HUES6 (cell line): Measurements from ENCODE around the gene SLC35E1.

Source experiments
- H3K27ac ChIP-seq: 2 replicates; pipeline ENCODE4 v1.7.0; 2013; ENCODE audit warnings: low read depth, mild to moderate bottlenecking, low read length, inconsistent platforms
- H3K27me3 ChIP-seq: 2 replicates; pipeline ENCODE4 v1.6.1; 2013; ENCODE audit warnings: low read length; ENCODE audit not compliant: control insufficient read depth, insufficient read depth
- H3K36me3 ChIP-seq: 2 replicates; pipeline ENCODE4 v1.6.1; 2013; ENCODE audit warnings: low read length; ENCODE audit not compliant: control insufficient read depth, insufficient read depth
- H3K4me1 ChIP-seq: 2 replicates; pipeline ENCODE4 v1.6.1; 2013; ENCODE audit warnings: low read length; ENCODE audit not compliant: control insufficient read depth, insufficient read depth
- H3K4me3 ChIP-seq: 2 replicates; pipeline ENCODE4 v1.5.1; 2013; ENCODE audit warnings: low read depth, low read length
- H3K9ac ChIP-seq: one replicate; pipeline ENCODE4 v1.6.1; 2013; ENCODE audit warnings: mild to moderate bottlenecking, low read length
- H3K9me3 ChIP-seq: 2 replicates; pipeline ENCODE4 v1.6.1; 2013; ENCODE audit warnings: low read depth, low read length; ENCODE audit not compliant: control insufficient read depth, insufficient read depth

The SLC35E1 gene

GRCh38 chr19:16527971-16528521 is 44.2 kb downstream of the SLC35E1 start:
- peaks cover 100% of the 10 kb centered on the region for H3K36me3 ChIP-seq
- H3K4me1 ChIP-seq: no peaks in the 10 kb centered on the region
- no peak overlapping the region for H3K9ac ChIP-seq
- H3K27me3 ChIP-seq: no peaks in the 10 kb centered on the region
- H3K9me3 ChIP-seq: no peaks in the 10 kb centered on the region
- H3K27ac ChIP-seq: no peak overlapping the region
- no peak overlapping the region for H3K4me3 ChIP-seq

GRCh38 chr19:16527334-16527935 is 44.8 kb downstream of the SLC35E1 start:
- Histone ChIP-seq H3K36me3 (peaks cover 100% of the 10 kb centered on the region), H3K4me3 (no peak overlapping the region), H3K9me3 (no peaks in the 10 kb centered on the region), H3K9ac (no peak overlapping the region), H3K27me3 (no peaks in the 10 kb centered on the region), H3K27ac (no peak overlapping the region), H3K4me1 (no peaks in the 10 kb centered on the region)

- Histone ChIP-seq H3K27me3 (no peaks in the 10 kb centered on the region), H3K4me1 (no peaks in the 10 kb centered on the region), H3K9me3 (no peaks in the 10 kb centered on the region), H3K4me3 (no peak overlapping the region), H3K9ac (no peak overlapping the region), H3K27ac (no peak overlapping the region), H3K36me3 (peaks cover 97% of the 10 kb centered on the region)
Measured at GRCh38 chr19:16525751-16526481, 46.3 kb downstream of the SLC35E1 start.

GRCh38 chr19:16524991-16525734 is 47.1 kb downstream of the SLC35E1 start:
- Histone ChIP-seq H3K9me3 (no peaks in the 10 kb centered on the region), H3K4me3 (no peak overlapping the region), H3K4me1 (no peaks in the 10 kb centered on the region), H3K27ac (no peak overlapping the region), H3K36me3 (peaks cover 97% of the 10 kb centered on the region), H3K27me3 (no peaks in the 10 kb centered on the region), H3K9ac (no peak overlapping the region)

GRCh38 chr19:16522559-16523377 is 49.4 kb downstream of the SLC35E1 start:
- Histone ChIP-seq H3K9me3 (no peaks in the 10 kb centered on the region), H3K27me3 (no peaks in the 10 kb centered on the region), H3K4me1 (no peaks in the 10 kb centered on the region), H3K9ac (no peak overlapping the region), H3K27ac (no peak overlapping the region), H3K36me3 (peaks cover 97% of the 10 kb centered on the region), H3K4me3 (no peak overlapping the region)

- peaks cover 97% of the 10 kb centered on the region for H3K36me3 ChIP-seq
- H3K4me3 ChIP-seq: no peak overlapping the region
- H3K27me3 ChIP-seq: no peaks in the 10 kb centered on the region
- H3K9me3 ChIP-seq: no peaks in the 10 kb centered on the region
- no peak overlapping the region for H3K9ac ChIP-seq
- no peak overlapping the region for H3K27ac ChIP-seq
- H3K4me1 ChIP-seq: no peaks in the 10 kb centered on the region
Measured at GRCh38 chr19:16521715-16522289, 50.4 kb downstream of the SLC35E1 start.

- no peaks in the 10 kb centered on the region for H3K9me3 ChIP-seq
- no peak overlapping the region for H3K27ac ChIP-seq
- no peaks in the 10 kb centered on the region for H3K27me3 ChIP-seq
- no peak overlapping the region for H3K4me3 ChIP-seq
- H3K36me3 ChIP-seq: peaks cover 94% of the 10 kb centered on the region
- H3K9ac ChIP-seq: no peak overlapping the region
- H3K4me1 ChIP-seq: no peaks in the 10 kb centered on the region
Measured at GRCh38 chr19:16520986-16521624, 51.1 kb downstream of the SLC35E1 start.

GRCh38 chr19:16520074-16520973 is 51.9 kb downstream of the SLC35E1 start:
- Histone ChIP-seq H3K27ac (no peak overlapping the region), H3K4me1 (no peaks in the 10 kb centered on the region), H3K9me3 (no peaks in the 10 kb centered on the region), H3K9ac (no peak overlapping the region), H3K27me3 (no peaks in the 10 kb centered on the region), H3K4me3 (no peak overlapping the region), H3K36me3 (peaks cover 86% of the 10 kb centered on the region)

GRCh38 chr19:16519230-16519687 is 53.0 kb downstream of the SLC35E1 start:
- H3K27me3 ChIP-seq: no peaks in the 10 kb centered on the region
- no peaks in the 10 kb centered on the region for H3K9me3 ChIP-seq
- no peak overlapping the region for H3K4me3 ChIP-seq
- no peaks in the 10 kb centered on the region for H3K4me1 ChIP-seq
- peaks cover 76% of the 10 kb centered on the region for H3K36me3 ChIP-seq
- no peak overlapping the region for H3K9ac ChIP-seq
- H3K27ac ChIP-seq: no peak overlapping the region
